ENCODE data around the gene PTBP3.

- TF ChIP-seq POLR2A (IDR thresholded peaks at IDR 0.05; ENCODE audit: low read depth, low read length) = no peak
- TF ChIP-seq POLR2AphosphoS5 (IDR thresholded peaks at IDR 0.05; ENCODE audit: low read depth, low read length) = no peak
- no peak for TF ChIP-seq TAF1 (IDR thresholded peaks at IDR 0.05; ENCODE audit: borderline replicate concordance, low read depth, low read length)
These were observed 98.6 kb downstream of the PTBP3 start for GRCh38 chr9:112234779-112235178.

All from GM12892 (cell line).